Activated CD4-positive, alpha-beta T cell treated with anti-CD3 and anti-CD28 coated beads, Interleukin-2, Interleukin-4, amounts not matched to agents 100 ng/mL and 50 ng/mL, durations not matched to agents 16 hours and 8 hours (primary cell): Measurements from ENCODE around the gene GSN.

Experiments used
- DNase-seq: peaks from one replicate; pipeline ENCODE4 v3.0.0-alpha.2; 2020; ENCODE audit warnings: low spot score

GSN gene

GRCh38 chr9:121246821-121247561 lies 21.0 kb upstream of the GSN start:
- no peak for DNase-seq

GRCh38 chr9:121249563-121249962 lies 18.4 kb upstream of the GSN start:
- no peak for DNase-seq

- DNase-seq: no peak
Measured at GRCh38 chr9:121252104-121252851, 15.7 kb upstream of the GSN start.

GRCh38 chr9:121253162-121253561 lies 14.8 kb upstream of the GSN start:
- no peak for DNase-seq

GRCh38 chr9:121253821-121254501 lies 14.0 kb upstream of the GSN start:
- no peak for DNase-seq

GRCh38 chr9:121259498-121259897 lies 8.5 kb upstream of the GSN start:
- no peak for DNase-seq

- no peak for DNase-seq
Measured at GRCh38 chr9:121259935-121260334, 8.0 kb upstream of the GSN start.

- DNase-seq: no peak
Measured at GRCh38 chr9:121260457-121261106, 7.4 kb upstream of the GSN start.

- no peak for DNase-seq
Measured at GRCh38 chr9:121261107-121261460, 6.9 kb upstream of the GSN start.

- DNase-seq: no peak
Measured at GRCh38 chr9:121261755-121262154, 6.2 kb upstream of the GSN start.

GRCh38 chr9:121262423-121262822 lies 5.5 kb upstream of the GSN start:
- DNase-seq: no peak

- no peak for DNase-seq
Measured at GRCh38 chr9:121262953-121263352, 5.0 kb upstream of the GSN start.

GRCh38 chr9:121266356-121266755 lies 1.6 kb upstream of the GSN start:
- DNase-seq: no peak

GRCh38 chr9:121266906-121267650 lies 884 bp upstream of the GSN start:
- no peak for DNase-seq

- no peak for DNase-seq
Measured at GRCh38 chr9:121268598-121268850, 562 bp downstream of the GSN start.

GRCh38 chr9:121268851-121269641 lies 1.1 kb downstream of the GSN start:
- DNase-seq: no peak

GRCh38 chr9:121269642-121270254 lies 1.8 kb downstream of the GSN start:
- DNase-seq: no peak

GRCh38 chr9:121271368-121272341 lies 3.7 kb downstream of the GSN start:
- no peak for DNase-seq

GRCh38 chr9:121272401-121272948 lies 4.5 kb downstream of the GSN start:
- no peak for DNase-seq
